DND-41 (cell line): ENCODE measurements around the gene FBXL14.

Source experiments
- ATAC-seq: fragments of 200-7000 bp; cut with Tn5 transposase; 3 replicates; pipeline ENCODE4 v1.9.1; 2021; ENCODE audit warnings: low read depth; ENCODE audit not compliant: insufficient read depth
- DNase-seq: peaks from one replicate; pipeline ENCODE4 v3.0.0-alpha.2; 2020
- H2AFZ ChIP-seq: 2 replicates; pipeline ENCODE4 v1.6.0; 2012; ENCODE audit warnings: low read depth, low read length
- H3K27ac ChIP-seq: 2 replicates; pipeline ENCODE4 v1.5.1; 2012; ENCODE audit warnings: low read length, inconsistent platforms
- H3K27me3 ChIP-seq: fragments of 200-600 bp; sonication (generic); 2 replicates; pipeline ENCODE4 v1.6.0; 2012; ENCODE audit warnings: low read length, mild to moderate bottlenecking, inconsistent platforms; ENCODE audit not compliant: insufficient read depth, poor library complexity
- H3K36me3 ChIP-seq: 2 replicates; pipeline ENCODE4 v1.5.1; 2012; ENCODE audit warnings: low read length, inconsistent platforms; ENCODE audit not compliant: insufficient read depth
- H3K4me1 ChIP-seq: 2 replicates; pipeline ENCODE4 v1.5.1; 2012; ENCODE audit warnings: mild to moderate bottlenecking, low read length; ENCODE audit not compliant: insufficient read depth
- H3K4me2 ChIP-seq: 2 replicates; pipeline ENCODE4 v1.6.0; 2012; ENCODE audit warnings: mild to moderate bottlenecking, moderate library complexity, low read length, inconsistent platforms; ENCODE audit not compliant: insufficient read depth
- H3K4me3 ChIP-seq, 2 experiments: fragments of 200-600 bp in 1 of 2; shearing (Covaris generic) in 1 of 2; 2 replicates each; pipeline ENCODE4 v1.5.1; 2012 to 2016; ENCODE audit warnings: inconsistent platforms in 2 of 2, low read length in 2 of 2, mild to moderate bottlenecking in 2 of 2, low read depth in 1 of 2, moderate library complexity in 1 of 2
- H3K79me2 ChIP-seq: 2 replicates; pipeline ENCODE4 v1.6.0; 2012; ENCODE audit warnings: low read length, inconsistent platforms; ENCODE audit not compliant: insufficient read depth
- H3K9ac ChIP-seq: 2 replicates; pipeline ENCODE4 v1.6.0; 2012; ENCODE audit warnings: low read depth, mild to moderate bottlenecking, inconsistent platforms, low read length, moderate library complexity
- H3K9me3 ChIP-seq: 2 replicates; pipeline ENCODE4 v1.5.1; 2012; ENCODE audit warnings: low read length, moderate library complexity, mild to moderate bottlenecking, inconsistent platforms; ENCODE audit not compliant: insufficient read depth, severe bottlenecking
- H4K20me1 ChIP-seq: 2 replicates; pipeline ENCODE4 v1.6.0; 2012; ENCODE audit warnings: low read length; ENCODE audit not compliant: insufficient read depth
- CTCF ChIP-seq: IDR thresholded peaks from 2 replicates; pipeline ENCODE4 v1.5.1; 2012; ENCODE audit warnings: borderline replicate concordance, low read length, moderate library complexity, mild to moderate bottlenecking; ENCODE audit not compliant: poor library complexity, severe bottlenecking; ENCODE audit errors: extremely low read depth
- EZH2 ChIP-seq: IDR thresholded peaks from 3 replicates; pipeline ENCODE4 v1.6.1; 2012; ENCODE audit warnings: borderline replicate concordance, low read depth, mild to moderate bottlenecking, moderate library complexity, low read length, inconsistent platforms; ENCODE audit not compliant: severe bottlenecking

The FBXL14 gene

GRCh38 chr12:1574865-1575259 is 19.5 kb downstream of the FBXL14 start:
- TF ChIP-seq CTCF, result no peak
- no peak for TF ChIP-seq EZH2
- H3K4me3 ChIP-seq, result no peak overlapping the region
- H2AFZ ChIP-seq, result no peak overlapping the region
- H4K20me1 ChIP-seq, result peaks cover 7% of the 10 kb centered on the region
- H3K9ac ChIP-seq, result no peak overlapping the region
- no peaks in the 10 kb centered on the region for H3K9me3 ChIP-seq
- H3K36me3 ChIP-seq, result no peaks in the 10 kb centered on the region
- no peaks in the 10 kb centered on the region for H3K79me2 ChIP-seq
- H3K27me3 ChIP-seq, result peaks cover 7% of the 10 kb centered on the region
- no peak for DNase-seq
- H3K4me1 ChIP-seq, result no peaks in the 10 kb centered on the region
- no peak overlapping the region for H3K4me2 ChIP-seq
- no peak for ATAC-seq
- no peak overlapping the region for H3K27ac ChIP-seq

- H3K79me2 ChIP-seq, result no peaks in the 10 kb centered on the region
- no peak overlapping the region for H3K27ac ChIP-seq
- H3K36me3 ChIP-seq, result no peaks in the 10 kb centered on the region
- peaks cover 7% of the 10 kb centered on the region for H4K20me1 ChIP-seq
- H3K4me1 ChIP-seq, result no peaks in the 10 kb centered on the region
- ATAC-seq (no peak), DNase-seq (no peak)
- H3K4me2 ChIP-seq, result no peak overlapping the region
- H3K4me3 ChIP-seq, result no peak overlapping the region
- H3K9ac ChIP-seq, result no peak overlapping the region
- no peaks in the 10 kb centered on the region for H3K9me3 ChIP-seq
- no peak overlapping the region for H2AFZ ChIP-seq
- no peak for TF ChIP-seq EZH2
- TF ChIP-seq CTCF, result no peak
- peaks cover 7% of the 10 kb centered on the region for H3K27me3 ChIP-seq
These were observed 20.2 kb downstream of the FBXL14 start for GRCh38 chr12:1573960-1574864.

- no peaks in the 10 kb centered on the region for H3K36me3 ChIP-seq
- no peak overlapping the region for H2AFZ ChIP-seq
- no peak for TF ChIP-seq EZH2
- TF ChIP-seq CTCF, result no peak
- no peak overlapping the region for H3K9ac ChIP-seq
- peaks cover 7% of the 10 kb centered on the region for H4K20me1 ChIP-seq
- H3K4me3 ChIP-seq, result no peak overlapping the region
- H3K27ac ChIP-seq, result no peak overlapping the region
- DNase-seq, result no peak
- no peak for ATAC-seq
- H3K79me2 ChIP-seq, result no peaks in the 10 kb centered on the region
- no peaks in the 10 kb centered on the region for H3K4me1 ChIP-seq
- H3K4me2 ChIP-seq, result no peak overlapping the region
- H3K9me3 ChIP-seq, result no peaks in the 10 kb centered on the region
- peaks cover 7% of the 10 kb centered on the region for H3K27me3 ChIP-seq
These were observed 21.6 kb downstream of the FBXL14 start for GRCh38 chr12:1572731-1573130.
